Endothelial cell of umbilical vein (primary cell): ENCODE data around the gene HDAC9. TPM values are rescaled to one million over a fixed set of nuclear protein-coding genes. Genes with fewer than 3 reads are reported as not detected.

Experiments used
- BruUV-seq: library from RNA; stranded (reverse); fragments of 400-500 nt; replicated peaks from 2 replicates; lab custom pipeline; 2021; lab: Mats Ljungman, UMichigan
- CTCF ChIA-PET: fragments of 300-600, 350-600 bp; sonication (Branson Sonifier 250); formaldehyde crosslinking; loops from one replicate; lab custom pipeline; 2021; ENCODE audit warnings: antibody characterized with exemption, inconsistent platforms; lab: Charles Lee
- POLR2A ChIA-PET: fragments of 300-600, 350-600 bp; sonication (Branson Sonifier 250); formaldehyde crosslinking; loops from one replicate; lab custom pipeline; 2021; ENCODE audit warnings: antibody characterized with exemption, inconsistent platforms; lab: Charles Lee
- DNase-seq: peaks from one replicate; pipeline ENCODE4 v3.0.0-alpha.2; 2011; ENCODE audit warnings: low read depth, low spot score
- FAIRE-seq: peaks from 2 replicates; lab custom pipeline; 2011; peaks lifted over from hg19 to GRCh38; lab: Jason Lieb, UNC
- H2AFZ ChIP-seq: 2 replicates; pipeline ENCODE4 v1.6.0; 2012; ENCODE audit warnings: low read depth, low read length, control low read depth, inconsistent platforms
- H3K27ac ChIP-seq: 2 replicates; pipeline ENCODE4 v1.5.1; 2011; ENCODE audit warnings: low read depth, mild to moderate bottlenecking, control low read depth, low read length, moderate library complexity; ENCODE audit not compliant: insufficient read depth
- H3K27me3 ChIP-seq, 2 experiments: 2 replicates each; pipeline versions ENCODE4 v1.6.0 to v1.6.1; 2011; ENCODE audit warnings: low read length in 2 of 2, mixed read lengths in 1 of 2; ENCODE audit not compliant: control insufficient read depth in 2 of 2, insufficient read depth in 2 of 2
- H3K36me3 ChIP-seq, 2 experiments: 2 replicates in 1 of 2; 3 replicates in 1 of 2; pipeline ENCODE4 v1.5.1; 2011; ENCODE audit warnings: low read length in 2 of 2, mild to moderate bottlenecking in 1 of 2, moderate library complexity in 1 of 2; ENCODE audit not compliant: control insufficient read depth in 2 of 2, insufficient read depth in 2 of 2; ENCODE audit errors: extremely low read depth in 1 of 2
- H3K4me1 ChIP-seq: 3 replicates; pipeline ENCODE4 v1.5.1; 2011; ENCODE audit warnings: mild to moderate bottlenecking, low read length; ENCODE audit not compliant: control insufficient read depth, insufficient read depth; ENCODE audit errors: extremely low read depth
- H3K4me2 ChIP-seq: 2 replicates; pipeline ENCODE4 v1.6.1; 2011; ENCODE audit warnings: low read length, control low read depth, mixed read lengths; ENCODE audit not compliant: insufficient read depth
- H3K4me3 ChIP-seq, 3 experiments: fragments of 200-600 bp in 1 of 3; sonication (generic), shearing (Covaris generic) in 1 of 3; replicated peaks in 1 of 3; 2 replicates each; pipeline ENCODE4 v1.5.1; 2011 to 2016; ENCODE audit warnings: control low read depth in 3 of 3, low read length in 3 of 3, mild to moderate bottlenecking in 2 of 3, inconsistent platforms in 1 of 3, low read depth in 1 of 3, moderate library complexity in 1 of 3; ENCODE audit not compliant: insufficient read depth in 1 of 3
- H3K79me2 ChIP-seq: 2 replicates; pipeline ENCODE4 v1.6.0; 2012; ENCODE audit warnings: low read length, inconsistent platforms; ENCODE audit not compliant: control insufficient read depth, insufficient read depth
- H3K9ac ChIP-seq: replicated peaks from 2 replicates; pipeline ENCODE3; 2011; ENCODE audit warnings: low read length, control low read depth; ENCODE audit not compliant: insufficient read depth; ENCODE audit errors: extremely low read depth
- H3K9me1 ChIP-seq: replicated peaks from 3 replicates; pipeline ENCODE4 v1.6.0; 2011; ENCODE audit warnings: mild to moderate bottlenecking, low read length; ENCODE audit not compliant: control insufficient read depth, insufficient read depth; ENCODE audit errors: extremely low read depth
- H3K9me3 ChIP-seq: replicated peaks from 2 replicates; pipeline ENCODE4 v1.5.1; 2012; ENCODE audit warnings: low read length, inconsistent platforms; ENCODE audit not compliant: control insufficient read depth, insufficient read depth
- H4K20me1 ChIP-seq: replicated peaks from 2 replicates; pipeline ENCODE3; 2011; ENCODE audit warnings: mild to moderate bottlenecking, low read length; ENCODE audit not compliant: control insufficient read depth, insufficient read depth; ENCODE audit errors: extremely low read depth
- CTCF ChIP-seq, 2 donors: IDR thresholded peaks; 1 replicate in 1 of 2; 2 replicates in 1 of 2; pipeline ENCODE4 v1.5.1; 2011; ENCODE audit warnings: low read length in 2 of 2, mild to moderate bottlenecking in 2 of 2, moderate library complexity in 2 of 2, control low read depth in 1 of 2, inconsistent platforms in 1 of 2, low read depth in 1 of 2; ENCODE audit not compliant: insufficient read depth in 1 of 2; ENCODE audit errors: extremely low read depth in 1 of 2
- EZH2 ChIP-seq: IDR thresholded peaks from 2 replicates; pipeline ENCODE4 v1.6.1; 2012; ENCODE audit warnings: borderline replicate concordance, low read depth, mild to moderate bottlenecking, moderate library complexity, low read length, inconsistent platforms; ENCODE audit not compliant: severe bottlenecking
- FOS ChIP-seq: IDR thresholded peaks from 2 replicates; pipeline ENCODE4 v1.6.1; 2011; ENCODE audit warnings: mild to moderate bottlenecking, low read length, moderate library complexity, borderline replicate concordance; ENCODE audit not compliant: insufficient read depth
- GATA2 ChIP-seq: IDR thresholded peaks from 2 replicates; pipeline ENCODE4 v1.7.0; 2011; ENCODE audit warnings: low read depth, mild to moderate bottlenecking, moderate library complexity, mixed read lengths, low read length; ENCODE audit not compliant: insufficient read length, insufficient read depth
- JUN ChIP-seq: IDR thresholded peaks from 2 replicates; pipeline ENCODE4 v1.6.1; 2011; ENCODE audit warnings: borderline replicate concordance, low read depth; ENCODE audit not compliant: insufficient read length, insufficient read depth
- MAX ChIP-seq: IDR thresholded peaks from 2 replicates; pipeline ENCODE4 v1.6.1; 2011; ENCODE audit not compliant: insufficient read depth, insufficient read length
- MYC ChIP-seq: IDR thresholded peaks from one replicate; pipeline ENCODE4 v1.6.1; 2011; ENCODE audit warnings: mild to moderate bottlenecking, low read depth, low read length
- POLR2A ChIP-seq: IDR thresholded peaks from 2 replicates; pipeline ENCODE4 v1.6.1; 2012; ENCODE audit warnings: low read depth, mild to moderate bottlenecking, control low read depth, low read length
- POLR2AphosphoS5 ChIP-seq: IDR thresholded peaks from 2 replicates; pipeline ENCODE4 v1.6.1; 2012; ENCODE audit warnings: low read depth, mild to moderate bottlenecking, control low read depth, low read length, moderate library complexity; ENCODE audit not compliant: insufficient read depth
- dilution Hi-C: fragments of 300-500 bp; cut with MboI; formaldehyde crosslinking; loops from one replicate; pipeline ENCODE4 v1.15.0; 2019; ENCODE audit warnings: low sequenced_read_pairs; ENCODE audit not compliant: extremely low pct_ligation_motif_present
- intact Hi-C: fragments of 100-400 bp; cut with micrococcal nuclease; formaldehyde crosslinking; loops from one replicate; pipeline ENCODE4 v1.10.0; 2022
- polyA plus RNA-seq, 4 experiments: library from polyadenylated mRNA; depleted of rRNA in 3 of 4; stranded (reverse) in 3 of 4; unstranded in 1 of 4; fragments of >200 nt; gene quantifications; 2 replicates each; pipeline versions ENCODE4 v1.2.1 to v1.2.3, GENCODE V29; 2011 to 2012; ENCODE audit warnings: missing spikeins in 1 of 4
- total RNA-seq: library from RNA; stranded (reverse); gene quantifications from 2 replicates; pipeline ENCODE4 v1.2.3, GENCODE V29; 2021

The HDAC9 gene
- total and polyA plus RNA-seq, 2 donors (not counting 3 experiments of a cell fraction or from before 2014, with no cell fraction given), result 1.8 to 11.6 TPM

- Histone ChIP-seq H3K9me3 (no peaks in the 10 kb centered on the region), H3K4me3 (no peak overlapping the region), H3K27me3 (no peaks in the 10 kb centered on the region), H3K79me2 (no peaks in the 10 kb centered on the region), H3K9me1 (no peaks in the 10 kb centered on the region), H3K27ac (no peak overlapping the region), H3K4me1 (no peaks in the 10 kb centered on the region), H3K4me2 (no peak overlapping the region), H4K20me1 (no peaks in the 10 kb centered on the region), H3K36me3 (no peaks in the 10 kb centered on the region), H3K9ac (no peak overlapping the region), H2AFZ (no peak overlapping the region)
- no peak for FAIRE-seq
- ChIA-PET POLR2A (no interaction called here), CTCF (no interaction called here)
- dilution Hi-C loops, result no loop called here
- TF ChIP-seq MAX, result no peak
- no peak for TF ChIP-seq POLR2A
- no peak for TF ChIP-seq JUN
- no peak for TF ChIP-seq FOS
- no peak for TF ChIP-seq CTCF (IDR thresholded peaks at IDR 0.05; ENCODE audit: extremely low read depth in 1 of 2, insufficient read depth in 1 of 2, low read depth in 1 of 2, low read length in 2 of 2)
- TF ChIP-seq POLR2AphosphoS5, result no peak
- no peak for TF ChIP-seq GATA2
- TF ChIP-seq EZH2, result no peak
- TF ChIP-seq MYC, result no peak
- intact Hi-C loops, result no loop called here
- BruUV-seq, result no TSS peak
- DNase-seq, result no peak
Measured at GRCh38 chr7:18760631-18761445, 265.3 kb downstream of the HDAC9 start.
